Cerebellar cortex (tissue), 1 donor: Measurements from ENCODE around the gene DUSP21.
"Not testable (repeated sequence)": the region's sequence is repeated elsewhere in the genome, so short reads cannot be mapped to it uniquely, and the experiment has no call there.

ENCODE experiments used
- DNase-seq: peaks from one replicate; pipeline ENCODE4 v3.0.0-alpha.2; 2015; ENCODE audit warnings: low spot score

Gene DUSP21

GRCh38 chrX:44876086-44876485, 32.3 kb downstream of the DUSP21 start:
- peak; percentile 12 for DNase-seq

GRCh38 chrX:44876767-44877166, 32.9 kb downstream of the DUSP21 start:
- DNase-seq: no peak

- DNase-seq: no peak
Observed at GRCh38 chrX:44878780-44879179, 35.0 kb downstream of the DUSP21 start.

GRCh38 chrX:44881549-44881948, 37.7 kb downstream of the DUSP21 start:
- DNase-seq: no peak

- no peak for DNase-seq
Observed at GRCh38 chrX:44882635-44883034, 38.8 kb downstream of the DUSP21 start.

GRCh38 chrX:44884944-44885343, 41.1 kb downstream of the DUSP21 start:
- DNase-seq: no peak

- no peak for DNase-seq
Observed at GRCh38 chrX:44889824-44890223, 46.0 kb downstream of the DUSP21 start.

- DNase-seq: no peak
Observed at GRCh38 chrX:44890247-44890646, 46.4 kb downstream of the DUSP21 start.

GRCh38 chrX:44890687-44891086, 46.9 kb downstream of the DUSP21 start:
- DNase-seq: not testable (repeated sequence)

GRCh38 chrX:44891642-44892041, 47.8 kb downstream of the DUSP21 start:
- no peak for DNase-seq
